Progenitor cell of endocrine pancreas (in vitro differentiated cells): ENCODE results near the gene ATXN7. TPM values are rescaled to one million over a fixed set of nuclear protein-coding genes. Genes with fewer than 3 reads are reported as not detected.

Experiments used
- DNase-seq: peaks from one replicate; pipeline ENCODE4 v3.0.0; 2021; ENCODE audit warnings: low spot score; ENCODE audit not compliant: unreplicated experiment
- H3K27ac Mint-ChIP-seq: 2 replicates; pipeline ENCODE4 v1.8.0; 2021; ENCODE audit warnings: mild to moderate bottlenecking, moderate library complexity, mixed read lengths
- H3K27me3 Mint-ChIP-seq: 2 replicates; pipeline ENCODE4 v1.8.0; 2021; ENCODE audit warnings: mixed read lengths
- H3K36me3 Mint-ChIP-seq: 2 replicates; pipeline ENCODE4 v1.8.0; 2022; ENCODE audit warnings: mixed read lengths; ENCODE audit not compliant: insufficient read depth
- H3K4me1 Mint-ChIP-seq: 2 replicates; pipeline ENCODE4 v1.8.0; 2021; ENCODE audit warnings: low read depth, mixed read lengths
- H3K4me3 Mint-ChIP-seq: 2 replicates; pipeline ENCODE4 v1.8.0; 2021; ENCODE audit warnings: low read depth, mild to moderate bottlenecking, moderate library complexity, mixed read lengths
- H3K9me3 Mint-ChIP-seq: 2 replicates; pipeline ENCODE4 v1.8.0; 2021; ENCODE audit warnings: low read depth, mixed read lengths
- total RNA-seq: library from RNA; stranded (reverse); gene quantifications from 2 replicates; pipeline ENCODE4 v1.2.1, GENCODE V29; 2021
- TF ChIP-seq, protein P1 (sequence below): fragments of 200-600 bp; sonication (generic); IDR thresholded peaks from one replicate; pipeline ENCODE4 v1.5.0; 2021; ENCODE audit warnings: antibody characterized with exemption, mild to moderate bottlenecking; ENCODE audit not compliant: unreplicated experiment

ATXN7 gene
- total RNA-seq, 1 donor from 2014 or later, result 36.7 TPM

DNA sequence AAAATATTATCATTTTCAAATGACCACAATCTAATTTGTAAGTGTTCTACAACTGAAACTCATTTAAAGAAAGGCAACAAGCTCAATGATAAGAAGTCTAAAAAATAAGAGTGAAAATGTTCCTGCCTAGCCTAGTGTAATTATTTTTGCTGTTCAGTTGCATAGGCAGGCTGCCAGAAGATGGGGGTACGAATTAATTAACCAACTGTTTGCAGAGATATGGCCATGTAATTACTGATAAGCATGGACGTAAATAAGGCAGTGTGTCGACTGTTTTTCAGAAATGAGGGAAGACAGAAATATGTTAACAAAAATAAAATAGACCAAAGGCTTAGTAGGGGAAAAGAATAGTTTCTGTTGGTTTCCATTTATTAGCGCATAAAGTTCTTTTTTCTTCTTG, 73.3 kb downstream of the ATXN7 start:
- no peak for DNase-seq
- H3K27ac Mint-ChIP-seq, result peak overlapping the region; percentile 42
- TF ChIP-seq, protein P1, sequence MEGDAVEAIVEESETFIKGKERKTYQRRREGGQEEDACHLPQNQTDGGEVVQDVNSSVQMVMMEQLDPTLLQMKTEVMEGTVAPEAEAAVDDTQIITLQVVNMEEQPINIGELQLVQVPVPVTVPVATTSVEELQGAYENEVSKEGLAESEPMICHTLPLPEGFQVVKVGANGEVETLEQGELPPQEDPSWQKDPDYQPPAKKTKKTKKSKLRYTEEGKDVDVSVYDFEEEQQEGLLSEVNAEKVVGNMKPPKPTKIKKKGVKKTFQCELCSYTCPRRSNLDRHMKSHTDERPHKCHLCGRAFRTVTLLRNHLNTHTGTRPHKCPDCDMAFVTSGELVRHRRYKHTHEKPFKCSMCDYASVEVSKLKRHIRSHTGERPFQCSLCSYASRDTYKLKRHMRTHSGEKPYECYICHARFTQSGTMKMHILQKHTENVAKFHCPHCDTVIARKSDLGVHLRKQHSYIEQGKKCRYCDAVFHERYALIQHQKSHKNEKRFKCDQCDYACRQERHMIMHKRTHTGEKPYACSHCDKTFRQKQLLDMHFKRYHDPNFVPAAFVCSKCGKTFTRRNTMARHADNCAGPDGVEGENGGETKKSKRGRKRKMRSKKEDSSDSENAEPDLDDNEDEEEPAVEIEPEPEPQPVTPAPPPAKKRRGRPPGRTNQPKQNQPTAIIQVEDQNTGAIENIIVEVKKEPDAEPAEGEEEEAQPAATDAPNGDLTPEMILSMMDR, result no peak
- H3K9me3 Mint-ChIP-seq, result no peaks in the 10 kb centered on the region
- no peaks in the 10 kb centered on the region for H3K36me3 Mint-ChIP-seq
- peaks cover 59% of the 10 kb centered on the region for H3K4me1 Mint-ChIP-seq
- H3K27me3 Mint-ChIP-seq, result no peaks in the 10 kb centered on the region
- H3K4me3 Mint-ChIP-seq, result no peak overlapping the region

DNA sequence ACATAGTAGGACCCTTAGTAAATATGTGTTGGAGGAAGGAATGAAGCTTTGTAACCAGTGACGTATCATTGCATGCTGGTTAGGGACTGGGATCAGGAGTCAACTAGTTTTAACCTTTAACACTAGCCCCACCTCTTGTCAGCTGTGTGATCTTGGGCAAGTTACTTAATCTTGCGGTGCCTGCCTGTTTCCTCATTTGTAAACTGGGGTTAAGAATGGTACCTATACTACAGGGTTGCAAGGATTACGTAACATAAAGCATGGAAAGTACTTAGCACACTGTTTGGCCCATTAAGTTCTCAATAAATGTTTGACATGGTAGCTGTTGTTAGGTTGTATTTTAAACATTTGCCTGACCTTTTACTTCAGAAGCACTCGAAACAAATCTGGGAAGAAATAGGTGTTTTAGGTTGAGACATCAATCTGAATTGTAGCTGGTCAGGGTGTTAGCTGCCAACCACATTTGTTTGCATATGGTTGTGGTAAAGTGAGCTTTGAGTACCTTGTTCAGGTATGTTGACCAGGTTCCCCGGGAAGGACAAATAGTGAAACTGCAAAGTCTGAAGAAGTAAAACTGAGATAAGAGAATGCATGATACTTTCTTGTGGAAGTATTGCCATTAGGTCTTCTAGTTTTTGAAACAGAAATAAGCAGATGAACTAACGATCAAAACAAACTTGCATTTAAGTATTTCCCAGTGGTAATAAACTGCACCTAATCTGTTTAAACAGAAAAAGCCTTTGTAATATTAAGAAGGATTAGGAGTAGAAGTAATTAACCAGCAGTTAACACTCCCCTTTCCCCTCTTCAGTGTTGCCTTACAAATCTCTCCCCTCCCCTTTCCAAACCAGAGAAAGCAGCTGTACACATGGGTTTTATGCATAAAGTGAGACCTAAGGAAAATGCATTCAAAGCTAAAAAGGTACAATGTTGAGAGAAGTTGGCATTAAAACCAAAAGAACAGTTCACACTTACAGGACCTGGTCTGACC, 74.3 kb downstream of the ATXN7 start:
- Mint-ChIP-seq H3K36me3 (no peaks in the 10 kb centered on the region), H3K9me3 (no peaks in the 10 kb centered on the region), H3K4me3 (no peak overlapping the region), H3K27ac (peak overlapping the region; percentile 42), H3K4me1 (peaks cover 49% of the 10 kb centered on the region), H3K27me3 (no peaks in the 10 kb centered on the region)
- DNase-seq, result no peak
- TF ChIP-seq, protein P1, result no peak

DNA sequence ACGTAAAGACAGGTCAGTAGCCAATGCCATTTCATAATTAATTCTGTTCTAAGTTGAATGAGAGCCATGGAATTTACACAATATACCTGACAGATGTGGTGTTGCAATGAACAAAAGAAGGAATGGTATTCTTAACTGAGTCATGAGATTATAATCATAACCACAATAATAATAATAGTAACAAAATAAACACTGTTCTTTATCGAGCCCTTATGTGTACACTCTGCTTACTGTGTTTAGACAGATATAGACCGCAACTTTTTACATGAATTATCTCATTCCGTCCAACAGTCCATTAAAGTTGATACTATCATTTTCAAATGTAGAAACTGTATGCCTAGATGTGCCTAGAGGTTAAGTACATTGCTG, 76.7 kb downstream of the ATXN7 start:
- no peak for DNase-seq
- no peak overlapping the region for H3K27ac Mint-ChIP-seq
- no peaks in the 10 kb centered on the region for H3K36me3 Mint-ChIP-seq
- H3K9me3 Mint-ChIP-seq, result no peaks in the 10 kb centered on the region
- H3K4me3 Mint-ChIP-seq, result no peak overlapping the region
- TF ChIP-seq, protein P1, result no peak
- no peaks in the 10 kb centered on the region for H3K27me3 Mint-ChIP-seq
- peaks cover 49% of the 10 kb centered on the region for H3K4me1 Mint-ChIP-seq

DNA sequence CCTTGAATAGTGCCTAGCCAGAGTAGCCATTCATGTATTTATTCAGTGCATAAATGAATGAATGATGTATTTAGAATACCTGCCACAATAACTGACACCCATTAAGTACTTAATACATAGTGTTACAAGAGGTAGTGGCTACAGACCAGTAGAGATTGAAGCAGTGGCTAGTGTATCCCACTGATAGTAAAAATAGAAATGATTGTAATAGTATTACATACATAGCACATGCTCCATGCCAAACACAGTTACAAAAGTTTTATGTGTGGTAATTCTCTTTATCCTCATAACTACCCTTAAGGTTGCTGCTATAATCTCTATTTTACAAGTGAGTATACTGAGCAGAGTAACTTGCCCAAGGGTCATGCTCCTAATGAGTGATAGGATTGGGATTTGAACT, 78.9 kb downstream of the ATXN7 start:
- no peak for DNase-seq
- Mint-ChIP-seq H3K27me3 (no peaks in the 10 kb centered on the region), H3K4me3 (no peak overlapping the region), H3K36me3 (peaks cover 2% of the 10 kb centered on the region), H3K4me1 (peaks cover 54% of the 10 kb centered on the region), H3K9me3 (no peaks in the 10 kb centered on the region), H3K27ac (no peak overlapping the region)
- TF ChIP-seq, protein P1, result no peak

DNA sequence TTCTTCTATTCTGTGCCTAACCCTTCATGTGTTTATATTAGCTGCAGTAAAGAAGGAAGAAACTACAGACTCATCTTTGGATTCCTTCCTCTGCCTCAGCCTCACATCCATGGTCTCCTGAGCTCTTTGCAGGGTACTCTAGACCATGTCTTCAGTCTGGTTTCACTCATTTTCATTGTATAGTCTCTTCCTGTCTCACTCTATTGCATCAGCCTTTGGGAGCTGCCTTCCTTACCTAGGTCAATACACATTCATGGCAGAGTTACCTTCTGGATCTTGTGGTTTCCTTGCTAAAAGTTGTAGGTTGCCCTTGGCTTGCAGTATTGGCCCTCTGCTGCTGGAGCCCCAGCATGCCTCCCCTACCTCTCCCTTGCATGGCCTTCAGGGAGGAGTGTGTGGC, 80.0 kb downstream of the ATXN7 start:
- Mint-ChIP-seq H3K4me3 (no peak overlapping the region), H3K4me1 (peaks cover 52% of the 10 kb centered on the region), H3K36me3 (peaks cover 2% of the 10 kb centered on the region), H3K9me3 (no peaks in the 10 kb centered on the region), H3K27me3 (no peaks in the 10 kb centered on the region), H3K27ac (no peak overlapping the region)
- no peak for DNase-seq
- TF ChIP-seq, protein P1, result no peak
